GM04504 (cell line): ENCODE results near the gene ECI1.
A peak's percentile ranks its signal among the peaks of the same experiment; 100 is the strongest.

Source experiments
- DNase-seq: peaks from one replicate; pipeline ENCODE4 v3.0.0-alpha.2; 2012; ENCODE audit warnings: low read depth

The ECI1 gene, protein sequence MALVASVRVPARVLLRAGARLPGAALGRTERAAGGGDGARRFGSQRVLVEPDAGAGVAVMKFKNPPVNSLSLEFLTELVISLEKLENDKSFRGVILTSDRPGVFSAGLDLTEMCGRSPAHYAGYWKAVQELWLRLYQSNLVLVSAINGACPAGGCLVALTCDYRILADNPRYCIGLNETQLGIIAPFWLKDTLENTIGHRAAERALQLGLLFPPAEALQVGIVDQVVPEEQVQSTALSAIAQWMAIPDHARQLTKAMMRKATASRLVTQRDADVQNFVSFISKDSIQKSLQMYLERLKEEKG

DNA sequence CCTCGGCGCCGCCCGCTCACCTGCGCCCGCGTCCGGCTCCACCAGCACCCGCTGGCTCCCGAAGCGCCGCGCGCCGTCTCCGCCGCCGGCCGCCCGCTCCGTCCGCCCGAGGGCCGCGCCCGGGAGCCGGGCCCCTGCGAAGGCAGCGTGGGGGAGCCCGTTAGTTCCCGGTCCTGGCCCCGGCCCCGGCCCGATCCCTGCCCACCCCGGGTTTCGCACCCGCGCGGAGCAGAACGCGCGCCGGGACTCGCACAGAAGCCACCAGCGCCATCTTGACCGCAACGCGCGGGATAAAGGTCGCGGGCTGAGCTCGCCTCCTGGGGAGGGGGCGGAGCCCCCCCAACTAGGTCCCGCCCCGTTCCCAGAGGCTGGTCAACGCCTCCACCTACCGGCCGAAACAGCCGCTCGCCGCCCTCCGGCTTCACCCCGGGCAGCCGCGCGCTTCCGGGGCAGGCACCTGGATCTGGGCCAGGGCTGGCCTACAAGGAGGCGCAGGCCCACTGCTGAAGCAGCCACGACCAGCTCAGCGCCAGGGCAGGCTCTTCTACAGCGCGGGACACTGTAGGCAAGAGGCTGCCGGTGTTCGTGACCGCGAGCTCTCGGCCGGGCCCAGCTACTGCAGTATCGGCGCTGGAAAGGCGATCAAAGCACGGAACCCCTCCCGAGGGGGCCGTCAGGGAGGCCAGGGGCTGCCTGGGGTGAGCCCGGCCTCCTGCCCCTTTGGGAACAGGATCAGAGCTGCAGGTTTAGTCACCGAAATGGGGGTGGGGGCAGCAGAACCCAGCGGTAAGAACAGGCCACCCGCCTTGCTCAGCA is at the start of gene ECI1:
ECI1 (minus strand) TSS at position 292 of the 816 bp plus-strand sequence; CDS start at position 271, 21 bp downstream.
- peak; percentile 91 for DNase-seq

DNA sequence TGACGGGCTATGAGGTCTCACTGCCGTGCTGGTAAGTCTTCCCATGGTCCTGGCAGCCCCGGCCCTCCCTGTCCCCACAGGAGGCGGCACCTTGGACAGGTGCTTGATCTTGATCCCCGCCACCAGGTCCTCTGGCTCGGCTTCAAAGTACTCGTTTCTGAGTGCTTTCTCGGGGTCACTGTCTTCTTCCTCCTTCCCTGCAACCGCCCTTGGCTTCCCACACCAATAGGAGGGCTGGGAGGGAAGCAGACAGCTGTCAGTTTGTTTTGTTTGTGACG is 48.5 kb upstream of the ECI1 start:
- DNase-seq, result no peak

DNA sequence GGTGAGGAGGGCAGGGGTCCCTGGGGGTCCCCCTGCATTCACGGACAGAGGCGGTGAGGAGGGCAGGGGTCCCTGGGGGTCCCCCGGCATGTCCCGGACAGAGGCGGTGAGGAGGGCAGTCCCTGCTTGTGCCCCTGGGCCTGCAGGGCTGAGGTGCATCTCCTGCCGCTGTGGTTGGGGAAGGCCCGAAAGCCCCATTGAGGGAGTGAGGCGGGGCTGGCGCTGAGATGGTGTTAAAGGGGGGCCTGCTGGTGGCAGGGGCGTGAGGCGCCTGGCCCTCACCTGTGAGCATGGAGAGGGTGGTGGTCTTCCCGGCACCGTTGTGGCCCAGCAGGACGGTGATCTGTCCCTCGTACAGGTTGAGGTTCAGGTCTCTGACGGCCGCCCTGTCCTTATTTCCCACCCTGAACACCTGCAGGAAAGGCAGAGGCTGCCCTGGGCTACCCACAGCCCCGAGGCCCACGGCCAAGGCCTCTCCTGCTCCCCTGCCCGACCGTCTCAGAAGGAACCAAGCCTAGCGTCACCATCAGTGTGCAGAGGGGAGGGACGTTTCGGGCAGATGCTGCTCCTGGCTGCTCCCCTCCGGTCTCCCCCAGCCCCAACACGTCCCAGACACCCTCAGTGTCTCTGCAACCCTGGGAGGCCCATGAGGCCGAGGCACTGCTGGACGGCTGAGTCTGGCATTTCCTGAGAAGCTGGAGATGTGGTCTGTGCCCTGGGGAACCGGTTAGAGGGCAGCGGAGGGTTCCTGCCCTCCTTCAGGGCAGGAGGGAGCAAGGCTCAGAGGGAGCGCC is 47.9 kb upstream of the ECI1 start:
- no peak for DNase-seq

DNA sequence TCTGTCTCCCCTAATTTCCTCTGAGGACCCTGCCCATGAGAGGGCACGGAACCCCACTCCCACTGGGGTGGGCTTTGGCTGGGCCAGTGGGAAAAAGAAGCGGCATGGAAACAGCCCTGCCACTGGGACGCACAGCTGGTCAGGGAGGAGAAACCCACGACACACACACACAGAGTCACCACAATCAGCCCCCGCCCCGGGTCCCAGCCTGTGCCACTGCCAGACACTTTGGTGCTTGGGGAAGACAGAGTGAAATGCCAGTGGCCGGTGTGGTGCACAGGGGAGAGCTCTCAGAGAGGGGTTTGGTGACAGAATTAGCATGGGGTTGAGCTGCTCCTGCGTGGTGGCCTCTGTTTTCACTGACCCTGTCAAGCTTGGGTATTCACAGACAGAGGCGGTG is 47.2 kb upstream of the ECI1 start:
- DNase-seq, result no peak

DNA sequence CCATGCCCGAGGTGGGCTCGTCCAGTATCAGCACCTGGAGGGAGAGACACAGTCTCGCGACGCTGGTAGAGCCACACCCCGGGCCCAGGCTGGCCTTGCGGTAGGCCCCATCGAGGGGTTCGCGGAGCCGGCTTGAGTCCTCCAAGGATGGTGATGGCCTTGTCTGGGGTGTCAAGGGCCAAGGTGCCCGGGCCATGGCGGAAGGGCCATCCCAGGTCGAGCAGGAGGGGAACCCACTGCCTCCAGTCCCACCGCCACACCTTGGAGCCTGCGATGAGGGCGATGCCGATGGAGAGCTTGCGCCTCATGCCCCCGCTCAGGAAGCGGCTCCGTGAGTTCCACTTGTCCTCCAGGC is 46.1 kb upstream of the ECI1 start:
- DNase-seq, result no peak

DNA sequence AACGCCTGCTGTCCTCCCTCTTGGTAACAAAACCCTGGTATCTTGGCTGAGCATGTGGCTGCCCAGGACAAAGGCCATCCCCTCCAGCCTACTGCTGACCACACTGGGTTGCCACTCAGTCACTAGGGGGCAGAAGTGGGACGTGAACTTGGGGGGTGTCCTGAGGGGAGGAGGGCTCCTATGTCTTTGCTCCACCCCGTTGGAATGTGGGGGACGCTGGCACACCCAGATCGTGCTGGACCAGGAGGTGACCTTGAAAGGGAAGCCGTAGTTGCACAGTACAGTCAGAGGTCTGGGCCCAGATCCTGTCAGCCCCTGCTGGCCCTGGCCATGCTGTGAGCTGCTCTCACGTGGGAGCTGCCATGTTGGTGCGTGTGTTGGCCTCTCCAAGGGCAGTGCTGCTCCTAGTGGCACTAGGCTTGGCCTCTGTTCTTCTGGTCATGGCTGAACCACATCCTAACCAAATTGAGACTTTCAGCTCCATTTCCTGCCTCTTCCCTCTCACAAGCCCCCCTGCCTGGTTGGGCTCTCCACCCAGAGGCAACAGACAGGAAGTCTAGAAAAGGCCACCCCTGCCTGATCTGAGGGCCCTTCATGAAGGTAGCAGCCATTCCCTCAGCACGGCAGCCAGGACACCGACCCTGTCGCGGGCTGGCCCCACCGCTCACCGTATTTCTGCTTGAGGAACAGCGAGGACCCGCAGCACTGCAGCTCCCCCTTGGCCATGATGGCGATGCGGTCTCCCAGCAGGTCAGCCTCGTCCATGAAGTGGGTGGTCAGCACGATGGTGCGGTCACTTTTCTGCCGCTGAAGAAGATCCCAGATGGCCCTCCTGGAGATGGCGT is 45.5 kb upstream of the ECI1 start:
- peak; percentile 7 for DNase-seq

DNA sequence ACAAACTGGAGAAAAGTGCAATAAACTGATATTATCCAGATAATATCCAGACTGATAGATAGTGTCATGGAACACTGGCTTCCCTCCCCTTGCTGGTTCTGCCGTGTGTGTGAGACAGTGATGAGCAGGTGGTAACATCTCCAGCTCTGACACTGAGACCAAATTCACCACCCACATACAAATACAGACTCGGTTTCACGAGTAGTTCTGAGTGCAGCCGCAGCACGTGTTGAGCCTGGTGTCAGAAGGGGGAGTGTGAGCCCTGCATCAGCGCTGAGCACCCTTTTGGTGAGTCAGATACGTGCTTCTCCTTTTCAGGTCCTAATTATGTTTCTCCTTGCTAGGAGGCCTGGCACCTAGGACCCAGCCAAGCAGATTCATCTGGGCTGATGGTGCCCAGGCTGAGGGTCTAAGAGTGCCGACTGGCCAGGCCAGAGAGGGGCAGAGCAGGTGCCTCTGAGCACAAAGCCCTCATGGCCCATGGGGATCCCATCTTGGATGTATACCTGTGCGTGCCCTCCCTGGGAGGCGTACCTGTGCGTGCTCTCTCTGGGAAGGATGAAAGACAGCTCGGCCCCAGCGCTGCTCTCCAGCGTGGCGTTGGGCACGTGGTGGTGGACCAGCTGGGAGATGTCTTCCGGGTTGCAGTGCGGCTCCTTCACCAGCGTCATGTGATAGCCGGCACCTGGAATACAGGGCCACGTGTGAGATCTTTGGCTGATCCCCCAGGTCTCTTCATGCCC is 43.8 kb upstream of the ECI1 start:
- no peak for DNase-seq

DNA sequence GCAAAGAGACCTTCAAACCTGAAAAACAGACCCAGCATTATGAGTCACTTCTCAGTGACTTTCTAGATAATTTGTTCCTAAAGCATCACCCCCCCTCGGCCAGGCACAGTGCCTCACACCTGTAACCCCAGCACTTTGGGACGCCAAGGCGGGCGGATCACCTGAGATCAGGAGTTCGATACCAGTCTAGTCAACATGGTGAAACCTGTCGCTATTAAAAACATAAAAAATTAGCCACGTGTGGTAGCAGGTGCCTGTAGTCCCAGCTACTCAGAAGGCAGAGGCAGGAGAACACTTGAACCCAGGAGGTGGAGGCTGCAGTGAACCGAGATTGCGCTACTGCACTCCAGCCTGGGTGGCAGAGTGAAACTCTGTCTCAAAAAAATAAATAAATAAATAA is 40.8 kb upstream of the ECI1 start:
- DNase-seq, result no peak

DNA sequence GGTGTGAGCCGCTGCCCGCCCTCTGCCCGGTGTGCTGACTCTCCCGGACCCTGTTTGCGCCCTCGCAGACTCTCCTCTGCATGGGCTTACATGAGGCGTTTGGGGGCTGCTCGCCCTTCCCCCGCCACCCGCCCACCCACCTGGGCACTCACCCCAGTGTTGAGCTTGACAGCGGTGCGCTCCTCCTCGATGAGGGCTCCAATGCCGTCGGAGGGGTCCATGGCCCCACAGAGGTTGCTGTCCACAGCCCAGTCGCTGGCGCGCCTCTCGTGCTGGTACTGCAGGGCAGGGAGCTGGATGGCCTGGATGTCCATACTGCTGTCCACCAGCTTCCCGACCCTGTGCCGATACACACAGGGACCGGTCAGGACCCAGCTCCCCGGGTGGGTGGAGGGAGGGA is 37.9 kb upstream of the ECI1 start:
- no peak for DNase-seq

DNA sequence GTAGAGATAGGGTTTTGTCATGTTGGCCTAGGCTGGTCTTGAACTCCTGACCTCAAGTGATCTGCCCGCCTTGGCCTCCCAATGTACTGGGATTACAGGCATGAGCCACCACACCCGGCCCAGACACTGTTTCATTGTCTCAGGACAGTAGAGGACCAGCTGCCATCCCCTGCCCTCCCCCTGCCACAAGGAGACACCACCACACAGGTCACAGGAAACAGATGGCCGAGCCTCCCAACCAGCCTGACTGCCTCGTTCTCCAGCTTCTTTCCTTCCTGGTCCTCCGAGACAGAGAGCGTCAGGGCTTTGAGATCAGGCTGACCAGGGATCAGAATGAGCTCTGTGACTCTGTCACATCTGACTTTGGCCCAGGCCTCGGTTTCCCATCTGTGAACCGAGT is 37.3 kb upstream of the ECI1 start:
- DNase-seq, result no peak

DNA sequence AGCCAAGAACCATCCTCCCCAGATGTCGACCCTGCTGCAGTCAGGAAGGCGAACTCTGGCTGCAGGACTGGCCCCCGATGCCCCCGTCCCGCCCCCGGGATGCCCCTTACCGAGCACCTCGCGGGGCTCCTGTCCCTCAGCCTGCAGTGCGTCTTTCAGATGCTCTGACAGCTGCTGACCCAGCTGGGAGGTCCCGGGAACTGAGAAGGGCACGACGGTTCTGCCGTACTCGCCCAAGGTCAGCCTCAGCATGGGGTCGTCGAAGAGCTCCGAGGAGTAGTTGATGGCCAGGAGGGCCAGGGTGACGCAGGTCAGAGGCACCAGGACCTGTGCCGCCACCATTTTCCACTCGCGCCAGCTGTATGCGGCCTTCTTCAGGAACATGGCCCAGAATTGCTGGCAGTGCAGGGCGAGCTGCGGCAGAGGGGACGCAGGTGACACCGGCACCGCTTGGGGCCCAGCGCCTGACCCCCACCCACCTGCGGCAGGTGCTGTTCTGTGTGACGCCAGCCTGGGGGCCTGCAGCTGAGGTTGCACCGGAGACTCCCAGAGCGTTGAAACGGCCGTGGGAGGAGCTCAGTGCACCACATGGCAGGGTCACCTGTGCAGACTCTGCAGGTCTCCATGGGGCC is 36.6 kb upstream of the ECI1 start:
- no peak for DNase-seq

DNA sequence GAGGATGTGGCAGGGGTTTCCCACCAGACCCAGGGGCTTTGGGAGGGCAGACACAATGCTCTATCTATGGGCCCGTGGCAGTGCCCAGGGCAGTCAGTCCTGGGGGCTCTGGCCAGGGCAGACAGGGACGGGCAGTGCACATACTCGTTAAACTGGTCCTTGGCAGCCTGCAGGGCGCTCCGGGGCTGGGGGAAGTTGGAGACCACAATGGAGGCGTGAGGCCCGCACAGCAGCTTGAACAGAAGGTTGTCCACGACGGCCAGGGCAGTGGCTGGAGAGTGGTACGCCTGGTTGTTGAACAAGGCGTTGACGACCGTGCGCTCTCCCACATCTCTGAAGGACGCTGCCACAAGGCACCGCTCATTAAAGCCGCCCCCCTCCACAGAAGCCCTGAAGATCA is 35.2 kb upstream of the ECI1 start:
- no peak for DNase-seq

DNA sequence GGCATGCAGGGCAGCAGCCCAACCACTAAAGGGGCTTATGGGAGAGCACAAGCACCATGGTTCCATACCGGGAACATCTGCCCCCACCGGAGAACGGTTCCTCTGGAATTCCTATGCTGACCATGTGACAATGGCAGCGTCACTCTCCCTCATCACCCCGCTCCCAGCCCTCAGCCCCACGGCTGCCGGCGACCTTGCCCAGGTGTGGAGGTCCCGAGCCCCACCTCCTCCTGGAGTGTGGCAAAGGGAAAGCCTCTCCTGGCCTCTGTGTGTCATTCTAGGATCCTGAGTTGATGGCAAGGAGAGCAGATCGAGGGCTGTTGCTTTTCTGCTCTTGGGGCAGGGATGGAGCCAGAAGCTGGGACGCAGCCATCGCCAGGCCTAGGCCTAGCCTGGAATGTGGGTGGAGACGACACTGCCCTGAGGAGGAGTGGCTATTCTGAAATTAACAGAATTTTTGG is 34.4 kb upstream of the ECI1 start:
- DNase-seq, result no peak

DNA sequence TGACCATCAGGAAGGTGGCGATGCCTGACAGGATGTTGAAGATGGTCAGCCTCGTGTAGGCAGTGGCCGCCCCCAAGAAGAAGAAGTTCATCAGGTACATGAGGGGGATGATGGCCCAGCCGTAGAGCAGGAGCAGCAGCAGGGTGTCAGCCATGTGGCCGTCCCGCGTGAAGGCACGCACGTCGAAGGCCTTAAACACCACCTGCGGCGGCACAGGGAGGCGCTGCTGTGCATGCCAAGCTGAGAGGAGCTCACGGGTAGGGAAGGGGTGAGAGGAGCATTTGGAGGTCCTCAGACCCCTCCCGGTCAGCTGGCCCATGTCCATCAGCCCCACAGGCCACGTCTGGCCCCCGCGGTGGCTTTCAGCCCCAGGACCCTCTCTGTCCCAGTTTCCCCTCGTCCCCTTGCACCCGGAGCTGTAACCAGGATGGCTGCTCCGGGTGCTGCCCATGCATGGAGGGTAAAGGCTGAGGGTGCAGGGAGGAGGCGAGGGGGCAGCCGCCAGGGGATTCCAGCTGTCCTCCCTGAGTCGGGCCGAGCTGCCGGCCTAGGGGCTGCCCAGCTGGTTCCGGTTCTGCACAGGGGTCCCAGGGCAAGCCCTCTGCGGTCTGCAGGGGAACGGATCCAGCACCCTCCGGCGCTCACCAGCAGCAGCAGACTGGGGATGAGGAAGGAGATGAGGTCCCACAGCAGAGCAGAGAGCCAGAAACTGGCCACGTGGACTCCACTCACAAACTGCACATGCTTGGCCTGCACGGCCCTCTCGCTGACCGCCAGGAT is 33.6 kb upstream of the ECI1 start:
- no peak for DNase-seq

DNA sequence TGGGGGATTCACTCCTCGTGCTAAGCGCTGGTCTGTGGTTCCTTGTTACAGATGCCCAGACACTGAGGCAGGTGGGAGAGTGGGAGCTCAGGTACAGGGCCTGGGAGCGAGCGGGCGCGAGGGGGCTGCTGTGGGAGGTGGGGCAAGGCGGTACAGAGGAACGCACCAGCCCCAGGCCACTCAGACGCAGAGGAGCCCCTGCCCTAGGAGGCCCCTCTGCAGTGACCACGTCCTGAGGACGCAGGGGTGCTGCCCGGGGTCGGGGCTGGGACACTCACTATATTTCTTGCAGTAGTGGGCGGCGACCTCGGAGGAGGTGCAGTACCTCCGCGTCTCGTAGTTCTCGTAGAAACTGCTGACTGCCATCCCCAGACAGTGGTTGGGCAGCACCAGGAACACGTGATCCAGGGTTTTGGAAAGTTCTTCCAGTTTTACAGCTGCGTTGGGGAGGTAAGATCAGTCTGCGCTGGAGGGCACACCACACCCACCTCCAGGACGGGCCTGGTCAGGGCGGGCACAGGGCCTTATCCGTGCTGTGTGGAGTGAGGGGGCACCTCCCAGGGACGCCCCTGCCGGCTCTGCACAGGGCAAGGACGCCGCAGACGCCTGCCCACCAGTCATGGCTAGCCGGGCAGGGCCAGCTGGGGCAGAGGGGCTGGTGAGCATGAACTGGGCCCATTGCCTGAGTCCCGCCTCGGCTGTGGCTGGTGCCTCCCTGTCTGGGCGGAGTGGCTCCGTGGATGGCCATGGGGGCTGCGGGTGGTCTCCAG is 32.8 kb upstream of the ECI1 start:
- no peak for DNase-seq

DNA sequence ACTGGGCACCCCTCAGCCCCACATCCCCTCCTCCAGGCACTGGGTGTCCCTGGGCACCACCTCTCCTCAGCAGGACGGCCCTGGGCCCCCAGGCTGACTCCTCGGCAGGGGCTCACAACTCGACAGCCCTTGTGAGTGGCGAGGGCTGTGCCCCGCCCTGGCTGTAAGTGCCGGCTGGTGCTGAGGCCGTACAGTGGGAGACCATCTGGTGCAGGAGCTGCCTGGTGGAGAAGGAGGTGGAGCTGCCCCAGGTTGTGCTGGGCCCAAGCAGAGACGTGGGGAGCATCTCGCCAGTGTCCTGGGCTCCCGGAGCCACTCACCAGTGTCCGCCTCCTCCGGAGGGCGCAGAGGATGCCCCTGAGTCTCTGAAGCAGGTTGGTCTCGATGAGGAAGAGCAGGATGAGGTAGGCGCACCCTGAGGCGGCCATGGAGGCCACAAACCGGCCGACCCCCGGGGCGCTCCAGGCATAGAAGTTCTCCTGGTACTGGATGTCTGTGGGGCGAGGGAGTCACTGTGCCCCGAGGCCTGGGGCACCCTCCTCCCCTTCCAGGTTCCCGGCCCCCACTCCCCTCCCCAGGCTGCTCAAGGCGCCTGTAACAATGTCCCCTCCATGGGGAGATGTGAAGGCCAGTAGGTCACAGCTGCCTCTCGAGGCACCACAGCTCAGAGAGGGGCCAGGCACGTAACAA is 31.6 kb upstream of the ECI1 start:
- no peak for DNase-seq

DNA sequence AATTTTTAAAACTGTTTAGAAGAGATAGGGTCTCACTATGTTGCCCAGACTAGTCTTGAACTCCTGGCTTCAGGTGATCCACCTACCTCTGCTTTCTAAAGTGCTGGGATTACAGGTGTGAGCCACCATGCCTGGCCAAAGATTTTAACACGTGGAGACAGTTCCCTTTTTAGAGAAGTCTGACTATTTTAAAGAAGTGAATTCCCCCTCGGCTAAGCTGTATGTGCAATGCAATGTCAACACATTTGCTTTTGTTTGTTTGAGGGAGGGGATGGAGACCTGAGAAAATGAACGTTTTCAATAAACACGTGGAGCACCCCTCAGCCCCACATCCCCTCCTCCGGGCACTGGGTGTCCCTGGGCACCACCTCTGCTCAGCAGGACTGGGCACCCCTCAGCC is 30.9 kb upstream of the ECI1 start:
- no peak for DNase-seq

DNA sequence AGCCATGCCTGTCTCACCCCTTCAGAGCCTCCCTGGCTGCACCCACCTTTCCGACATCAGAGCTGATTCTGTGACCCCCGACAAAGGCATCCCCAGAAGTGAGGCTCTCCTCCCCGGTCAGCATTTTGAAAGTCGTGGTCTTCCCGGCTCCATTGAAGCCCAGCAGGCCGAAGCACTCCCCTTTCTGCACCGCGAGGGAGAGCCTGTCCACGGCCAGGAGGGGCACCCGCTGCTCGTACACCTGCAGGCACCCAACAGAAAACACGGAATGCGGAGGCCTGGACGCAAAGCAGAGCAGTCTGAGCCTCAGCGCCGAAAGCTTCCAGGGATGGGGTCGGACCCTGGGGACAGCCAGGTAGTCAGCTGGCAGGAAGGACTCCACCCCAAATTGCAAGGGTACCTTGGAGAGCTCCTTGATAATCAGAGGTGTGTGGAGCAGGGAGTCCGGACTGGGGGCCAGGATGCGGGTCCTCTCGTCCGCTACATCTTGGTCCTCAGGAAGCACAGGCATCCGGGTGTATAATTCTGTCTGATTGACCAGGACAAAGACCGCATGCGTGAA is 29.7 kb upstream of the ECI1 start:
- DNase-seq, result no peak
